ENCODE data around the gene RXRA.

RXRA gene

DNA sequence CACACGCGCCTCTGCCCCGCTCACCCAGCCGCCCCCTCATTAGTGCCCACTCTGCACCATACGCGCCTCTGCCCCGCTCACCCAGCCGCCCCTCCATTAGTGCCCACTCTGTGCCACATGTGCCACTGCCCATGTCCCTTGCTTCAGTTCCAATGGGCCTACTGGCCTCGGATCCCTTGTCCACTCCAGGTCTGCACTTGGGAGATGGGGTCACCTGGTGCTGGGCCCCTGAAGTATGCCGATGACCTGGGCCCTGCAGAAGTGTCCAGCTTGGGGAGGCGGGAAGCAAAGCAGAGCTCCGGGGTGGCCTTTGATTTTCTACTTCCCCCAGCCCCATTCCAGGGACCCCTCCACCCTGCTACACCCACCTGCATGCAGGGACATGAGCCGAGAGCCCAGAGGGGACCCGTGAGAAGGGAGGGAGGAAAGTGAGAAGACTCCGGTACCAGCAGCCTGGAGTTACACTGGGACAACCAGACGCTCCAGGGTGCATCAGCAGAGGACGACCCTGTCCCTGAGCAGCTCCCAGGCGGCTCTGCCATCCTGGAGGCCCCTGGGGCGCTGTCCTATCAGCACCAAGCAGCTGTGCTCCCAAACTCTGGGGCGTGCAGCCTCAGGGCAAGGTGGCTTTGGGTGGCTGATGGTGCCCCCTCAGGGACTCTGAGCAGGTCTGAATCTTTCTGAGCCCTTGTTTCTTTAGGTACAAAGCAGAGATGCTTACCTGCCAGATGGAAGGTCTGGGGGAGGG lies 140.8 kb downstream of the RXRA start:
- no peak for DNase-seq (ENCODE audit: low read depth, low spot score)
- no peak overlapping the region for H3K4me3 ChIP-seq (ENCODE audit: low read depth, low read length)
- in situ Hi-C loops (cut with HindIII; ENCODE audit: low sequenced_read_pairs): no loop called here
- TF ChIP-seq CTCF (IDR thresholded peaks at IDR 0.05; ENCODE audit: low read depth, low read length): no peak

- in situ Hi-C loops (cut with HindIII; ENCODE audit: low sequenced_read_pairs): no loop called here
- H3K4me3 ChIP-seq (ENCODE audit: low read depth, low read length): no peak overlapping the region
- DNase-seq (ENCODE audit: low read depth, low spot score): no peak
- no peak for TF ChIP-seq CTCF (IDR thresholded peaks at IDR 0.05; ENCODE audit: low read depth, low read length)
These were observed 142.1 kb downstream of the RXRA start for GRCh38 chr9:134468358-134468757.

- H3K4me3 ChIP-seq (ENCODE audit: low read depth, low read length): no peak overlapping the region
- DNase-seq (ENCODE audit: low read depth, low spot score): peak; percentile 33
- in situ Hi-C loops (cut with HindIII; ENCODE audit: low sequenced_read_pairs): no loop called here
- TF ChIP-seq CTCF (IDR thresholded peaks at IDR 0.05; ENCODE audit: low read depth, low read length): no peak
These were observed 143.0 kb downstream of the RXRA start for GRCh38 chr9:134469041-134469875.

- DNase-seq (ENCODE audit: low read depth, low spot score): no peak
- TF ChIP-seq CTCF (IDR thresholded peaks at IDR 0.05; ENCODE audit: low read depth, low read length): no peak
- H3K4me3 ChIP-seq (ENCODE audit: low read depth, low read length): no peak overlapping the region
- in situ Hi-C loops (cut with HindIII; ENCODE audit: low sequenced_read_pairs): no loop called here
These were observed 146.0 kb downstream of the RXRA start for GRCh38 chr9:134472256-134472655.

GRCh38 chr9:134473141-134474054 lies 147.1 kb downstream of the RXRA start:
- no peak overlapping the region for H3K4me3 ChIP-seq (ENCODE audit: low read depth, low read length)
- TF ChIP-seq CTCF (IDR thresholded peaks at IDR 0.05; ENCODE audit: low read depth, low read length): no peak
- DNase-seq (ENCODE audit: low read depth, low spot score): no peak
- in situ Hi-C loops (cut with HindIII; ENCODE audit: low sequenced_read_pairs): no loop called here

DNA sequence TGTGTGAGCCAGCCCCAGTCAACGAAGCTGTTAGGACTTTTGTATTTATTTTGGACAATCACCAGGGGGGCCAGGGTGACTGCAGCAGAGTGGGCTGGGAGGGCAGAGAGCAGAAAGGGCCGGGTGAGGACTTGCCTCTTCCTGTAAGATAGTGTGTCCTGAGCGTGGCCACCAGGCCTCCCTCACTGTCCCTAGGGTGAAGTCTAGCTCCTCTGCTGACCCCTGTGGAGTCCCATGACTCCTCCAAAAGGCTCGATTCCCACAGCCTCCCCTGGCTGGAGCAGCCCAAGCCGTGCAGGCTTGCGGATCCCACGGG lies 147.8 kb downstream of the RXRA start:
- TF ChIP-seq CTCF (IDR thresholded peaks at IDR 0.05; ENCODE audit: low read depth, low read length): no peak
- no peak overlapping the region for H3K4me3 ChIP-seq (ENCODE audit: low read depth, low read length)
- in situ Hi-C loops (cut with HindIII; ENCODE audit: low sequenced_read_pairs): no loop called here
- peak; percentile 54 for DNase-seq (ENCODE audit: low read depth, low spot score)

All from astrocyte of the spinal cord (primary cell).